ENCODE measurements around the gene VIPR2.

Gene VIPR2

GRCh38 chr7:159061209-159061608 lies 83.5 kb downstream of the VIPR2 start:
- no peak for DNase-seq
- H3K36me3 ChIP-seq, result no peaks in the 10 kb centered on the region
- H3K4me1 ChIP-seq, result no peaks in the 10 kb centered on the region
- no peaks in the 10 kb centered on the region for H3K27me3 ChIP-seq
- H3K4me3 ChIP-seq (ENCODE audit: low read depth, low read length), result no peak overlapping the region
- H3K9me3 ChIP-seq, result no peaks in the 10 kb centered on the region
- no peak for TF ChIP-seq CTCF (IDR thresholded peaks at IDR 0.05; ENCODE audit: low read depth, low read length)

- no peak overlapping the region for H3K4me3 ChIP-seq (ENCODE audit: low read depth, low read length)
- no peaks in the 10 kb centered on the region for H3K27me3 ChIP-seq
- no peaks in the 10 kb centered on the region for H3K36me3 ChIP-seq
- DNase-seq, result no peak
- no peak for TF ChIP-seq CTCF (IDR thresholded peaks at IDR 0.05; ENCODE audit: low read depth, low read length)
- H3K4me1 ChIP-seq, result no peaks in the 10 kb centered on the region
- H3K9me3 ChIP-seq, result no peaks in the 10 kb centered on the region
Measured at GRCh38 chr7:159060440-159060839, 84.2 kb downstream of the VIPR2 start.

GRCh38 chr7:159059629-159060028 lies 85.0 kb downstream of the VIPR2 start:
- H3K4me3 ChIP-seq (ENCODE audit: low read depth, low read length), result no peak overlapping the region
- no peak for TF ChIP-seq CTCF (IDR thresholded peaks at IDR 0.05; ENCODE audit: low read depth, low read length)
- H3K9me3 ChIP-seq, result no peaks in the 10 kb centered on the region
- H3K4me1 ChIP-seq, result no peaks in the 10 kb centered on the region
- no peaks in the 10 kb centered on the region for H3K36me3 ChIP-seq
- no peaks in the 10 kb centered on the region for H3K27me3 ChIP-seq
- DNase-seq, result no peak

- Histone ChIP-seq H3K9me3 (no peaks in the 10 kb centered on the region; the same call in 1 of the 2 replicates), H3K4me3 (ENCODE audit: low read depth, low read length) (no peak overlapping the region), H3K4me1 (no peaks in the 10 kb centered on the region), H3K27me3 (no peaks in the 10 kb centered on the region), H3K36me3 (no peaks in the 10 kb centered on the region)
- DNase-seq, result no peak
- no peak for TF ChIP-seq CTCF (IDR thresholded peaks at IDR 0.05; ENCODE audit: low read depth, low read length)
Measured at GRCh38 chr7:159057647-159058046, 87.0 kb downstream of the VIPR2 start.

DNA sequence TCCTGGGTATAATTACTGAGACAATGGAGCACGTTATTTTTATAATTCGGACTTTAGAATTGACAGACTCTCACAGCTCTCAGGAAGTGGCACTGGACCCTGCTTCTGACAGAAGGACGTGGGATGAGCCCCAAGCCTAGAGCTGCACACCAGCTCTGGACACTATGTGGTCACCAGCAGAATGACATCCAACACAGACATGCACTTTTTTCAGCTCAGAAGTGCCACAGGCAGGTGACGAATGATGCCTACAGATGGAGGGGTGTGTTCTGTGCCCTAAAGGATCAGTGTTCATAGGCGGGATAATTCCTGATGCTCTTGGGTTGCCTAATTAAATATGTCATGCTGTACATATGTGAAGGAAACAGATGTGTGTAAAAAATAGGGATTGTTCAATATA lies 87.9 kb downstream of the VIPR2 start:
- TF ChIP-seq CTCF (IDR thresholded peaks at IDR 0.05; ENCODE audit: low read depth, low read length), result no peak
- H3K4me1 ChIP-seq, result no peaks in the 10 kb centered on the region
- H3K36me3 ChIP-seq, result no peaks in the 10 kb centered on the region
- no peaks in the 10 kb centered on the region for H3K27me3 ChIP-seq
- H3K4me3 ChIP-seq (ENCODE audit: low read depth, low read length), result no peak overlapping the region
- no peak for DNase-seq
- H3K9me3 ChIP-seq, result no peaks in the 10 kb centered on the region; the same call in 1 of the 2 replicates

- H3K27me3 ChIP-seq, result no peaks in the 10 kb centered on the region
- no peak overlapping the region for H3K4me3 ChIP-seq (ENCODE audit: low read depth, low read length)
- H3K9me3 ChIP-seq, result no peaks in the 10 kb centered on the region; the same call in 1 of the 2 replicates
- no peaks in the 10 kb centered on the region for H3K36me3 ChIP-seq
- DNase-seq, result no peak
- no peak for TF ChIP-seq CTCF (IDR thresholded peaks at IDR 0.05; ENCODE audit: low read depth, low read length)
- H3K4me1 ChIP-seq, result no peaks in the 10 kb centered on the region
Measured at GRCh38 chr7:159051916-159052315, 92.8 kb downstream of the VIPR2 start.

All from BE2C (cell line).